ENCODE measurements around the gene MYRIP.

- TF ChIP-seq POLR2AphosphoS5 (IDR thresholded peaks at IDR 0.05) (no peak), CTCF (IDR thresholded peaks at IDR 0.05) (no peak), POLR2A (IDR thresholded peaks at IDR 0.05) (no peak), EP300 (IDR thresholded peaks at IDR 0.05) (no peak)
Measured at GRCh38 chr3:40258064-40258463, 448.7 kb downstream of the MYRIP start.

All from suprapubic skin (tissue), 4 donors.